ENCODE data around the gene SLC1A3. TPM values are rescaled to one million over a fixed set of nuclear protein-coding genes. Genes with fewer than 3 reads are reported as not detected.
"Not testable (repeated sequence)": the region's sequence is repeated elsewhere in the genome, so short reads cannot be mapped to it uniquely, and the experiment has no call there.

SLC1A3 gene
- total RNA-seq, result not detected in 2 replicates

- intact Hi-C loops (cut with micrococcal nuclease), result loop anchor here (10.0 kb wide), 1 partner anchor 88 kb away; no protein-coding TSS in a partner anchor
- Mint-ChIP-seq H3K4me1 (ENCODE audit: low read depth) (peaks cover 15% of the 10 kb centered on the region), H3K9me3 (no peaks in the 10 kb centered on the region), H3K27me3 (ENCODE audit: insufficient read depth) (peaks cover 53% of the 10 kb centered on the region), H3K4me3 (peak within 1 kb of the TSS; percentile 57), H3K27ac (peak within 1 kb of the TSS; percentile 20), H3K36me3 (ENCODE audit: low read depth) (no peaks in the 10 kb centered on the region)
- DNase-seq (ENCODE audit: low spot score), result no peak
Observed at GRCh38 chr5:36606428-36607113, at the start of gene SLC1A3. Gene SLC1A3 (plus strand): TSS chr5:36606606. CDS start chr5:36608424, 1,818 bp downstream.

- no peaks in the 10 kb centered on the region for H3K9me3 Mint-ChIP-seq
- H3K4me1 Mint-ChIP-seq (ENCODE audit: low read depth), result no peaks in the 10 kb centered on the region
- H3K27me3 Mint-ChIP-seq (ENCODE audit: insufficient read depth), result no peaks in the 10 kb centered on the region
- H3K36me3 Mint-ChIP-seq (ENCODE audit: low read depth), result no peaks in the 10 kb centered on the region
- DNase-seq (ENCODE audit: low spot score), result no peak
- H3K27ac Mint-ChIP-seq, result no peak overlapping the region
- intact Hi-C loops (cut with micrococcal nuclease), result no loop called here
- no peak overlapping the region for H3K4me3 Mint-ChIP-seq
Observed at GRCh38 chr5:36558641-36559040, 47.8 kb upstream of the SLC1A3 start.

GRCh38 chr5:36561601-36562000 lies 44.8 kb upstream of the SLC1A3 start:
- Mint-ChIP-seq H3K4me1 (ENCODE audit: low read depth) (no peaks in the 10 kb centered on the region), H3K9me3 (no peaks in the 10 kb centered on the region), H3K27me3 (ENCODE audit: insufficient read depth) (no peaks in the 10 kb centered on the region), H3K4me3 (no peak overlapping the region), H3K36me3 (ENCODE audit: low read depth) (no peaks in the 10 kb centered on the region), H3K27ac (no peak overlapping the region)
- DNase-seq (ENCODE audit: low spot score), result no peak
- intact Hi-C loops (cut with micrococcal nuclease), result no loop called here

- DNase-seq (ENCODE audit: low spot score), result no peak
- Mint-ChIP-seq H3K36me3 (ENCODE audit: low read depth) (no peaks in the 10 kb centered on the region), H3K4me1 (ENCODE audit: low read depth) (no peaks in the 10 kb centered on the region), H3K9me3 (no peaks in the 10 kb centered on the region), H3K4me3 (no peak overlapping the region), H3K27ac (no peak overlapping the region), H3K27me3 (ENCODE audit: insufficient read depth) (peaks cover 2% of the 10 kb centered on the region)
- intact Hi-C loops (cut with micrococcal nuclease), result no loop called here
Observed at GRCh38 chr5:36569491-36569890, 36.9 kb upstream of the SLC1A3 start.

- H3K9me3 Mint-ChIP-seq, result no peaks in the 10 kb centered on the region
- H3K27ac Mint-ChIP-seq, result no peak overlapping the region
- no peaks in the 10 kb centered on the region for H3K36me3 Mint-ChIP-seq (ENCODE audit: low read depth)
- H3K4me3 Mint-ChIP-seq, result no peak overlapping the region
- intact Hi-C loops (cut with micrococcal nuclease), result no loop called here
- peaks cover 2% of the 10 kb centered on the region for H3K27me3 Mint-ChIP-seq (ENCODE audit: insufficient read depth)
- H3K4me1 Mint-ChIP-seq (ENCODE audit: low read depth), result no peaks in the 10 kb centered on the region
- DNase-seq (ENCODE audit: low spot score), result no peak
Observed at GRCh38 chr5:36570301-36571095, 35.9 kb upstream of the SLC1A3 start.

- Mint-ChIP-seq H3K4me1 (ENCODE audit: low read depth) (no peaks in the 10 kb centered on the region), H3K9me3 (no peaks in the 10 kb centered on the region), H3K4me3 (no peak overlapping the region), H3K27me3 (ENCODE audit: insufficient read depth) (peaks cover 2% of the 10 kb centered on the region), H3K36me3 (ENCODE audit: low read depth) (no peaks in the 10 kb centered on the region), H3K27ac (no peak overlapping the region)
- no peak for DNase-seq (ENCODE audit: low spot score)
- intact Hi-C loops (cut with micrococcal nuclease), result no loop called here
Observed at GRCh38 chr5:36571401-36572042, 34.9 kb upstream of the SLC1A3 start.

- no peaks in the 10 kb centered on the region for H3K36me3 Mint-ChIP-seq (ENCODE audit: low read depth)
- no peak overlapping the region for H3K27ac Mint-ChIP-seq
- intact Hi-C loops (cut with micrococcal nuclease), result no loop called here
- no peak overlapping the region for H3K4me3 Mint-ChIP-seq
- no peaks in the 10 kb centered on the region for H3K4me1 Mint-ChIP-seq (ENCODE audit: low read depth)
- DNase-seq (ENCODE audit: low spot score), result no peak
- H3K9me3 Mint-ChIP-seq, result no peaks in the 10 kb centered on the region
- H3K27me3 Mint-ChIP-seq (ENCODE audit: insufficient read depth), result peaks cover 1% of the 10 kb centered on the region
Observed at GRCh38 chr5:36573438-36573837, 33.0 kb upstream of the SLC1A3 start.

- Mint-ChIP-seq H3K4me1 (ENCODE audit: low read depth) (no peaks in the 10 kb centered on the region), H3K36me3 (ENCODE audit: low read depth) (no peaks in the 10 kb centered on the region)
- intact Hi-C loops (cut with micrococcal nuclease), result no loop called here
Observed at GRCh38 chr5:36575361-36575781, 31.0 kb upstream of the SLC1A3 start.

GRCh38 chr5:36576721-36577120 lies 29.7 kb upstream of the SLC1A3 start:
- DNase-seq (ENCODE audit: low spot score), result no peak
- no peaks in the 10 kb centered on the region for H3K36me3 Mint-ChIP-seq (ENCODE audit: low read depth)
- H3K9me3 Mint-ChIP-seq, result no peaks in the 10 kb centered on the region
- intact Hi-C loops (cut with micrococcal nuclease), result no loop called here
- no peaks in the 10 kb centered on the region for H3K4me1 Mint-ChIP-seq (ENCODE audit: low read depth)
- H3K27me3 Mint-ChIP-seq (ENCODE audit: insufficient read depth), result no peaks in the 10 kb centered on the region
- H3K27ac Mint-ChIP-seq, result no peak overlapping the region
- H3K4me3 Mint-ChIP-seq, result no peak overlapping the region

More at GRCh38 chr5:36575361-36575781, 31.0 kb upstream of the SLC1A3 start:
- no peak overlapping the region for H3K27ac Mint-ChIP-seq
- H3K4me3 Mint-ChIP-seq, result no peak overlapping the region
- H3K9me3 Mint-ChIP-seq, result no peaks in the 10 kb centered on the region
- DNase-seq (ENCODE audit: low spot score), result no peak
- H3K27me3 Mint-ChIP-seq (ENCODE audit: insufficient read depth), result no peaks in the 10 kb centered on the region

GRCh38 chr5:36579858-36580257 lies 26.5 kb upstream of the SLC1A3 start:
- intact Hi-C loops (cut with micrococcal nuclease); H3K27ac Mint-ChIP-seq; H3K4me3 Mint-ChIP-seq; DNase-seq (ENCODE audit: low spot score); H3K27me3 Mint-ChIP-seq (ENCODE audit: insufficient read depth); H3K36me3 Mint-ChIP-seq (ENCODE audit: low read depth); H3K4me1 Mint-ChIP-seq (ENCODE audit: low read depth); H3K9me3 Mint-ChIP-seq: not testable (repeated sequence)

- intact Hi-C loops (cut with micrococcal nuclease), result no loop called here
- Mint-ChIP-seq H3K27me3 (ENCODE audit: insufficient read depth) (no peaks in the 10 kb centered on the region), H3K36me3 (ENCODE audit: low read depth) (no peaks in the 10 kb centered on the region), H3K27ac (no peak overlapping the region), H3K4me3 (no peak overlapping the region), H3K9me3 (no peaks in the 10 kb centered on the region), H3K4me1 (ENCODE audit: low read depth) (no peaks in the 10 kb centered on the region)
- no peak for DNase-seq (ENCODE audit: low spot score)
Observed at GRCh38 chr5:36581070-36581469, 25.3 kb upstream of the SLC1A3 start.

- H3K4me3 Mint-ChIP-seq, result no peak overlapping the region
- no peaks in the 10 kb centered on the region for H3K4me1 Mint-ChIP-seq (ENCODE audit: low read depth)
- no peaks in the 10 kb centered on the region for H3K9me3 Mint-ChIP-seq
- DNase-seq (ENCODE audit: low spot score), result no peak
- no peaks in the 10 kb centered on the region for H3K27me3 Mint-ChIP-seq (ENCODE audit: insufficient read depth)
- intact Hi-C loops (cut with micrococcal nuclease), result no loop called here
- no peaks in the 10 kb centered on the region for H3K36me3 Mint-ChIP-seq (ENCODE audit: low read depth)
- no peak overlapping the region for H3K27ac Mint-ChIP-seq
Observed at GRCh38 chr5:36584009-36584875, 22.2 kb upstream of the SLC1A3 start.

Data from activated T-helper 1 cell treated with anti-CD3 and anti-CD28 coated beads, Interleukin-12 subunit alpha, Interleukin-12 subunit beta, Interleukin-2, Interleukin-4 antibody, amounts not matched to agents 30 ng/mL and 10 ng/mL and 1 ng/mL, durations not matched to agents 14 hours and 24 hours and 36 hours (primary cell).